H1 (cell line): ENCODE results near the gene ELP4. TPM values are rescaled to one million over a fixed set of nuclear protein-coding genes. Genes with fewer than 3 reads are reported as not detected.
A peak's percentile ranks its signal among the peaks of the same experiment; 100 is the strongest.

Source experiments
- CTCF ChIA-PET: fragments of 300-600 bp; sonication (Branson Sonifier 250); formaldehyde crosslinking; loops from one replicate; lab custom pipeline; 2021; ENCODE audit not compliant: partially characterized antibody; lab: Charles Lee
- POLR2A ChIA-PET: fragments of 300-600 bp; sonication (Branson Sonifier 250); formaldehyde crosslinking; loops from one replicate; lab custom pipeline; 2021; ENCODE audit warnings: inconsistent platforms; ENCODE audit not compliant: partially characterized antibody; lab: Charles Lee
- DNase-seq, 2 experiments: peaks; one replicate each; pipeline versions ENCODE4 v3.0.0 to v3.0.0-alpha.2; 2010 to 2022; ENCODE audit warnings: low spot score in 2 of 2, low read depth in 1 of 2, mixed read lengths in 1 of 2
- FAIRE-seq: peaks from 2 replicates; lab custom pipeline; 2011; peaks lifted over from hg19 to GRCh38; lab: Jason Lieb, UNC
- H2AFZ ChIP-seq: 2 replicates; pipeline ENCODE4 v1.8.1; 2012; ENCODE audit warnings: low read length, inconsistent platforms
- H2AK5ac ChIP-seq: 2 replicates; pipeline ENCODE4 v1.6.1; 2013; ENCODE audit warnings: low read depth, low read length
- H2BK120ac ChIP-seq: replicated peaks from 2 replicates; pipeline ENCODE3; 2013; ENCODE audit warnings: low read depth, low read length, inconsistent platforms
- H2BK12ac ChIP-seq: 2 replicates; pipeline ENCODE4 v1.6.1; 2013; ENCODE audit warnings: low read depth, low read length
- H2BK15ac ChIP-seq: 2 replicates; pipeline ENCODE4 v1.6.1; 2013; ENCODE audit warnings: low read length
- H2BK20ac ChIP-seq: 2 replicates; pipeline ENCODE4 v1.6.1; 2013; ENCODE audit warnings: low read length
- H2BK5ac ChIP-seq: 2 replicates; pipeline ENCODE4 v1.6.1; 2013; ENCODE audit warnings: low read depth, low read length
- H3K14ac ChIP-seq: 2 replicates; pipeline ENCODE4 v1.6.1; 2013; ENCODE audit warnings: inconsistent platforms; ENCODE audit not compliant: insufficient read length
- H3K18ac ChIP-seq: 2 replicates; pipeline ENCODE4 v1.6.1; 2013; ENCODE audit warnings: low read length; ENCODE audit errors: extremely low read depth
- H3K23ac ChIP-seq: 2 replicates; pipeline ENCODE4 v1.6.1; 2013; ENCODE audit warnings: inconsistent platforms; ENCODE audit not compliant: insufficient read length
- H3K23me2 ChIP-seq: 2 replicates; pipeline ENCODE4 v1.6.1; 2013; ENCODE audit warnings: low read depth, low read length
- H3K27ac ChIP-seq: 2 replicates; pipeline ENCODE4 v1.6.1; 2011; ENCODE audit warnings: low read depth, low read length, inconsistent platforms
- H3K27me3 ChIP-seq, 4 experiments: replicated peaks in 1 of 4; 1 replicate in 1 of 4; 2 replicates in 3 of 4; pipeline versions ENCODE4 v1.6.1 to v1.8.1; 2011 to 2013; ENCODE audit warnings: low read length in 3 of 4, mild to moderate bottlenecking in 3 of 4, inconsistent platforms in 2 of 4, mixed read lengths in 2 of 4, moderate library complexity in 1 of 4; ENCODE audit not compliant: control insufficient read depth in 3 of 4, insufficient read depth in 3 of 4; ENCODE audit errors: extremely low read depth in 1 of 4
- H3K36me3 ChIP-seq, 4 experiments: 2 replicates each; pipeline versions ENCODE4 v1.6.1 to v1.8.1; 2011 to 2013; ENCODE audit warnings: mild to moderate bottlenecking in 4 of 4, low read length in 3 of 4, moderate library complexity in 2 of 4, control low read depth in 1 of 4, inconsistent platforms in 1 of 4; ENCODE audit not compliant: insufficient read depth in 4 of 4, control insufficient read depth in 2 of 4
- H3K4ac ChIP-seq: replicated peaks from 2 replicates; pipeline ENCODE3; 2013; ENCODE audit warnings: low read length, low read depth, mixed read lengths, inconsistent platforms; ENCODE audit not compliant: insufficient read length
- H3K4me1 ChIP-seq, 4 experiments: replicated peaks in 1 of 4; 1 replicate in 1 of 4; 2 replicates in 3 of 4; pipeline versions ENCODE4 v1.6.1 to v1.8.1; 2011 to 2013; ENCODE audit warnings: low read length in 3 of 4, inconsistent platforms in 2 of 4, mixed read lengths in 1 of 4; ENCODE audit not compliant: insufficient read depth in 4 of 4, control insufficient read depth in 3 of 4
- H3K4me2 ChIP-seq, 2 experiments: 2 replicates each; pipeline versions ENCODE4 v1.6.1 to v1.8.1; 2011 to 2013; ENCODE audit warnings: low read depth in 2 of 2, low read length in 2 of 2, control low read depth in 1 of 2, inconsistent platforms in 1 of 2, mild to moderate bottlenecking in 1 of 2; ENCODE audit not compliant: insufficient read depth in 1 of 2
- H3K4me3 ChIP-seq, 4 experiments: fragments of 200-600, 300-600 bp in 1 of 4; sonication (generic), shearing (Covaris generic), sonication (Bioruptor Twin) in 1 of 4; 2 replicates each; pipeline versions ENCODE4 v1.5.1 to v1.8.1; 2011 to 2016; ENCODE audit warnings: low read length in 4 of 4, low read depth in 3 of 4, control low read depth in 2 of 4, inconsistent platforms in 2 of 4, mild to moderate bottlenecking in 2 of 4, mixed read lengths in 1 of 4, moderate library complexity in 1 of 4; ENCODE audit not compliant: insufficient read depth in 2 of 4; ENCODE audit errors: extremely low read depth in 1 of 4
- H3K56ac ChIP-seq: replicated peaks from 2 replicates; pipeline ENCODE3; 2013; ENCODE audit warnings: low read depth, mild to moderate bottlenecking, mixed read lengths, low read length, inconsistent platforms; ENCODE audit not compliant: insufficient read length
- H3K79me1 ChIP-seq: 2 replicates; pipeline ENCODE4 v1.6.1; 2013; ENCODE audit warnings: low read depth, low read length, control low read depth
- H3K79me2 ChIP-seq, 2 experiments: 2 replicates each; pipeline versions ENCODE4 v1.6.1 to v1.8.1; 2012 to 2013; ENCODE audit warnings: low read length in 2 of 2, mild to moderate bottlenecking in 2 of 2, inconsistent platforms in 1 of 2; ENCODE audit not compliant: insufficient read depth in 2 of 2, control insufficient read depth in 1 of 2
- H3K9ac ChIP-seq, 4 experiments: replicated peaks in 1 of 4; 1 replicate in 1 of 4; 2 replicates in 3 of 4; pipeline versions ENCODE4 v1.6.1 to v1.8.1; 2011 to 2013; ENCODE audit warnings: low read depth in 3 of 4, low read length in 3 of 4, control low read depth in 2 of 4, mild to moderate bottlenecking in 2 of 4, moderate library complexity in 2 of 4, inconsistent platforms in 1 of 4; ENCODE audit errors: extremely low read depth in 1 of 4
- H3K9me3 ChIP-seq, 2 experiments: 2 replicates each; pipeline versions ENCODE4 v1.6.1 to v1.8.1; 2012 to 2013; ENCODE audit warnings: mild to moderate bottlenecking in 2 of 2, moderate library complexity in 2 of 2, control low read depth in 1 of 2, inconsistent platforms in 1 of 2, low read depth in 1 of 2, low read length in 1 of 2, mixed read lengths in 1 of 2; ENCODE audit not compliant: insufficient read depth in 2 of 2
- H4K20me1 ChIP-seq, 2 experiments: replicated peaks in 1 of 2; 2 replicates each; pipeline versions ENCODE3 to v1.8.1; 2011 to 2013; ENCODE audit warnings: inconsistent platforms in 2 of 2, low read length in 2 of 2, mild to moderate bottlenecking in 1 of 2; ENCODE audit not compliant: insufficient read depth in 2 of 2, control insufficient read depth in 1 of 2
- H4K5ac ChIP-seq: 2 replicates; pipeline ENCODE4 v1.6.1; 2013; ENCODE audit warnings: low read length, low read depth, mixed read lengths, inconsistent platforms; ENCODE audit not compliant: insufficient read length
- H4K8ac ChIP-seq: 2 replicates; pipeline ENCODE4 v1.8.0; 2013; ENCODE audit warnings: mild to moderate bottlenecking, moderate library complexity, low read length, inconsistent platforms; ENCODE audit not compliant: insufficient read depth; ENCODE audit errors: extremely low read depth
- H4K91ac ChIP-seq: replicated peaks from 2 replicates; pipeline ENCODE3; 2013; ENCODE audit warnings: low read length, mixed read lengths, inconsistent platforms; ENCODE audit not compliant: insufficient read length
- ASH2L ChIP-seq: fragments of 200-600, 300-600 bp; sonication (generic); IDR thresholded peaks from one replicate; pipeline ENCODE4 v1.7.1; 2017; ENCODE audit warnings: low read length
- CTBP2 ChIP-seq: IDR thresholded peaks from 2 replicates; pipeline ENCODE4 v1.7.0; 2011; ENCODE audit warnings: borderline replicate concordance, mild to moderate bottlenecking, moderate library complexity, mixed read lengths, low read length; ENCODE audit not compliant: insufficient read depth, insufficient read length
- EGR1 ChIP-seq: IDR thresholded peaks from 2 replicates; pipeline ENCODE4 v1.6.1; 2011; ENCODE audit warnings: low read depth, low read length, borderline replicate concordance
- EP300 ChIP-seq, 2 experiments: IDR thresholded peaks; 1 replicate in 1 of 2; 2 replicates in 1 of 2; pipeline ENCODE4 v1.6.1; 2011 to 2012; ENCODE audit warnings: low read depth in 2 of 2, low read length in 2 of 2, mild to moderate bottlenecking in 2 of 2, borderline replicate concordance in 1 of 2, inconsistent platforms in 1 of 2, moderate library complexity in 1 of 2
- KDM5A ChIP-seq: fragments of 200-600 bp; IDR thresholded peaks from 2 replicates; pipeline ENCODE4 v1.7.1; 2012; ENCODE audit warnings: mild to moderate bottlenecking, low read length, inconsistent platforms, mixed read lengths
- RNF2 ChIP-seq: fragments of 200-900, 300-1000 bp; sonication (generic); IDR thresholded peaks from 2 replicates; pipeline ENCODE4 v1.7.1; 2016; ENCODE audit warnings: borderline replicate concordance, low read depth, mild to moderate bottlenecking, antibody characterized with exemption, low read length; ENCODE audit not compliant: poor library complexity, severe bottlenecking; ENCODE audit errors: missing control alignments
- SUZ12 ChIP-seq: fragments of 200-600 bp; sonication (generic); IDR thresholded peaks from 2 replicates; pipeline ENCODE4 v1.6.1; 2012; ENCODE audit warnings: mild to moderate bottlenecking, inconsistent platforms, low read length, moderate library complexity, mixed read lengths
- YY1 ChIP-seq: IDR thresholded peaks from 2 replicates; pipeline ENCODE4 v1.6.1; 2011; ENCODE audit warnings: low read depth, mild to moderate bottlenecking, low read length
- ZNF274 ChIP-seq: IDR thresholded peaks from 2 replicates; pipeline ENCODE4 v1.7.0; 2012; ENCODE audit warnings: low read length, borderline replicate concordance; ENCODE audit errors: extremely low read depth
- WGBS, 2 experiments: shearing (Covaris generic) in 1 of 2; methylation state at CpG; one replicate each; pipeline versions ENCODE4 v1.1.6 to v1.1.7; 2013 to 2015; ENCODE audit warnings: low lambda C conversion rate in 2 of 2, mixed read lengths in 2 of 2, inconsistent platforms in 1 of 2, low coverage in 1 of 2, missing lambda C conversion rate in 1 of 2; ENCODE audit not compliant: insufficient replicate concordance in 2 of 2, insufficient coverage in 1 of 2, insufficient read length in 1 of 2; ENCODE audit errors: extremely low coverage in 1 of 2, missing lambda C conversion rate in 1 of 2; 5-methylcytosine and 5-hydroxymethylcytosine counted together
- polyA plus RNA-seq, 7 experiments: library from polyadenylated mRNA; depleted of rRNA in 3 of 7; stranded (reverse) in 5 of 7; unstranded in 2 of 7; fragments of >200 nt in 5 of 7; fragments of 200-250 nt in 2 of 7; gene quantifications; 1 replicate in 5 of 7; 2 replicates in 1 of 7; 4 replicates in 1 of 7; pipeline versions ENCODE4 v1.2.1 to v1.2.3, GENCODE V29; 2011 to 2013; ENCODE audit warnings: missing spikeins in 2 of 7, mixed read lengths in 2 of 7
- total RNA-seq: library from RNA; stranded (reverse); fragmentation: NEBNext Ultra II Directional; extraction: Animal tissue kit (Norgen Biotek cat#: 25700); gene quantifications from 2 replicates; pipeline ENCODE4 v1.2.1, GENCODE V29; 2021
- TF ChIP-seq, protein P1 (sequence below): IDR thresholded peaks from 2 replicates; pipeline ENCODE4 v1.6.1; 2012; ENCODE audit warnings: inconsistent platforms

Gene ELP4
- total and polyA plus RNA-seq, 2 of the 8 experiments (the other 6 are each of a cell fraction or from before 2014, with no cell fraction given) = 14.0 to 18.6 TPM

DNA sequence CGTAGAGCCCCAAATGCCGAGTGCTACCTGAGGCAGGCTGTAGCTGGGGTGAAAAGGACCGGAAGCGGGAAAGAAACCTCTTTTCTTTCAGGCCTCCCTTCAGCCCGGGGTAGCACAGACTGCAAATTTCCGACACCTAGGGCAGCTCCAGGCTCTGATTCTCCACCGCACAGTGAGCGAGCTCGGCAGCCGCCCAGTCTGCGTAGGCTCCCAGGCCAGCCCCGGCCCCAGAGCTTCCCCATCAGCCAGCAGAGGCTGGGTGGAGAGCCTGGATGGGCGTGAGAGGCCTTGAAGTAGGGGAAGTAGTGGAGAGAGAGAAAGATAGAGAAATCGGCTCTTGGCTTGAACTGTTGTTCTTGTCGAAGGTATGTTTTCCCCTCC is 310.9 kb downstream of the ELP4 start:
- Histone ChIP-seq H4K8ac (no peak overlapping the region), H3K4me2 (peak overlapping the region; percentile 74 to 82), H3K18ac (peak overlapping the region; percentile 92), H3K14ac (no peak overlapping the region), H2BK120ac (no peak overlapping the region), H4K91ac (no peak overlapping the region), H3K79me2 (no peaks in the 10 kb centered on the region), H2AFZ (peak overlapping the region; percentile 2; the same call in 1 of the 2 replicates), H3K23ac (no peak overlapping the region), H3K4me3 (peak overlapping the region; percentile 21 to 62 (median 34); a peak in 7 of 8 replicates), H4K20me1 (peaks cover 0 to 14% of the 10 kb centered on the region in 2 experiments), H2BK5ac (0 out of 2 replicates have a peak overlapping the region, but pooled peaks have one; percentile 31), H3K27ac (no peak overlapping the region), H2AK5ac (no peak overlapping the region), H2BK15ac (no peak overlapping the region), H4K5ac (no peak overlapping the region), H3K4me1 (peaks cover 16 to 74% (median 47%) of the 10 kb centered on the region in 4 experiments), H3K56ac (peak overlapping the region; percentile 11), H2BK20ac (no peak overlapping the region), H3K79me1 (no peaks in the 10 kb centered on the region), H2BK12ac (0 out of 2 replicates have a peak overlapping the region, but pooled peaks have one; percentile 85), H3K36me3 (no peaks in the 10 kb centered on the region; a peak in 1 of 8 replicates), H3K4ac (no peak overlapping the region), H3K27me3 (peaks cover 62 to 99% (median 93%) of the 10 kb centered on the region in 4 experiments), H3K9ac (no peak overlapping the region), H3K9me3 (no peaks in the 10 kb centered on the region), H3K23me2 (peaks cover 12% of the 10 kb centered on the region; the same call in 1 of the 2 replicates)
- DNase-seq (no peak), FAIRE-seq (no peak)
- WGBS, 2 experiments = 2% methylated on average over 15 of the region's 15 CpGs; no CpG with 5 or more reads in 1 of the 2 experiments
- ChIA-PET POLR2A (interaction anchor here (2.2 to 3.2 kb wide), 2 partner anchors 11 to 22 kb away, joined by 6 to 16 read pairs; partner anchors contain the start of gene PAX6), CTCF (interaction anchor here (1.0 to 11.4 kb wide), 6 partner anchors 14 to 138 kb away, joined by 3 to 88 read pairs (median 42); no protein-coding TSS in a partner anchor)
- peak; percentile 19 for TF ChIP-seq CTBP2
- TF ChIP-seq SUZ12 = peak; percentile 76
- TF ChIP-seq ASH2L = peak; percentile 35
- TF ChIP-seq, protein P1, sequence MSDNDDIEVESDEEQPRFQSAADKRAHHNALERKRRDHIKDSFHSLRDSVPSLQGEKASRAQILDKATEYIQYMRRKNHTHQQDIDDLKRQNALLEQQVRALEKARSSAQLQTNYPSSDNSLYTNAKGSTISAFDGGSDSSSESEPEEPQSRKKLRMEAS = 0 out of 2 replicates have a peak, but pooled peaks have one; percentile 11
- no peak for TF ChIP-seq ZNF274
- TF ChIP-seq RNF2 = peak; percentile 40
- no peak for TF ChIP-seq EP300 (IDR thresholded peaks at IDR 0.05; ENCODE audit: borderline replicate concordance in 1 of 2, low read depth in 2 of 2, low read length in 2 of 2)
- TF ChIP-seq YY1 = no peak
- no peak for TF ChIP-seq KDM5A
- peak; percentile 14; the same call in 1 of the 2 replicates for TF ChIP-seq EGR1
